Fibroblast of pulmonary artery (primary cell): ENCODE results near the gene CST3.

Source experiments
- DNase-seq: peaks from one replicate; pipeline ENCODE4 v3.0.0-alpha.2; 2010; ENCODE audit warnings: low read depth
- H3K4me3 ChIP-seq: replicated peaks from 2 replicates; pipeline ENCODE4 v1.5.1; 2011; ENCODE audit warnings: low read depth, mild to moderate bottlenecking, control low read depth, low read length, moderate library complexity
- TF ChIP-seq, protein P1 (sequence below): IDR thresholded peaks from 2 replicates; pipeline ENCODE4 v1.5.1; 2011; ENCODE audit warnings: mild to moderate bottlenecking, control low read depth, low read length, inconsistent platforms; ENCODE audit errors: missing control alignments

CST3 gene

DNA sequence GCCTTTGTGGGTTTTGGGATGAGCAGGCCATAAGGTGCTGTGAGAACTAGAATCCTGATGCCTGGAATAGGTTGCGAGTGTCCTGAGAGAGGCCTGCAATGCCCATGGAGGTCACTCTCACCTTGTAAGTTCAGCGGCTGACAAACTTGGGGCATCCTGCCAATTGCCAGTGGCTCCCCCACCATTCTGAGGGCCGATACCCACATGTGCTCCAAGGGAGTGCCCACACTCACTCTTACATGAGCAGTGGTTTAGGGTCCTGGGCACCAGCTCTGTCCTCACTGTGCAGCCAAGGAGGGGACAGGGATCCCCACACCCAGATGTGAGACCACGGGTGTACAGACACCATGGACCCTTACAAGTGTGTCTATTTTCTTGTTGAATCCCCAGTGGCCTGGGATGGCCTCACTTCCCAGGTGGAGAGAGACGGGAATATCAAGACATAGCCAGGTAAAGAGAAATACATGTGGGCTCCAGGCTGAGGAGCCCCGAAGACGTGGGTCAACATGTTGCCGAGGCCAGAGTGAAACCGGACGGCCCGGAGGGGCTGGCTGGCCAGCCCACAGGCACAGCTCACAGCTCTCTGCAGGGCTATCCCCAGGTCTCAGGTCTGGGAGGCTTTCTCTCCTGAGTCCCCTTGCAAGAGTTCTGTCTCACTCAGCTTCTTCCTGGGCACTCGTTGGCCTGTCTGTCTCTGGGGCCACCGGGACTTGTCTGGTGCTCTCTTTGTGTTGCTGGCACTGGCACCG is 30.1 kb downstream of the CST3 start:
- H3K4me3 ChIP-seq, result no peak overlapping the region
- no peak for DNase-seq
- TF ChIP-seq, protein P1, sequence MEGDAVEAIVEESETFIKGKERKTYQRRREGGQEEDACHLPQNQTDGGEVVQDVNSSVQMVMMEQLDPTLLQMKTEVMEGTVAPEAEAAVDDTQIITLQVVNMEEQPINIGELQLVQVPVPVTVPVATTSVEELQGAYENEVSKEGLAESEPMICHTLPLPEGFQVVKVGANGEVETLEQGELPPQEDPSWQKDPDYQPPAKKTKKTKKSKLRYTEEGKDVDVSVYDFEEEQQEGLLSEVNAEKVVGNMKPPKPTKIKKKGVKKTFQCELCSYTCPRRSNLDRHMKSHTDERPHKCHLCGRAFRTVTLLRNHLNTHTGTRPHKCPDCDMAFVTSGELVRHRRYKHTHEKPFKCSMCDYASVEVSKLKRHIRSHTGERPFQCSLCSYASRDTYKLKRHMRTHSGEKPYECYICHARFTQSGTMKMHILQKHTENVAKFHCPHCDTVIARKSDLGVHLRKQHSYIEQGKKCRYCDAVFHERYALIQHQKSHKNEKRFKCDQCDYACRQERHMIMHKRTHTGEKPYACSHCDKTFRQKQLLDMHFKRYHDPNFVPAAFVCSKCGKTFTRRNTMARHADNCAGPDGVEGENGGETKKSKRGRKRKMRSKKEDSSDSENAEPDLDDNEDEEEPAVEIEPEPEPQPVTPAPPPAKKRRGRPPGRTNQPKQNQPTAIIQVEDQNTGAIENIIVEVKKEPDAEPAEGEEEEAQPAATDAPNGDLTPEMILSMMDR, result no peak

DNA sequence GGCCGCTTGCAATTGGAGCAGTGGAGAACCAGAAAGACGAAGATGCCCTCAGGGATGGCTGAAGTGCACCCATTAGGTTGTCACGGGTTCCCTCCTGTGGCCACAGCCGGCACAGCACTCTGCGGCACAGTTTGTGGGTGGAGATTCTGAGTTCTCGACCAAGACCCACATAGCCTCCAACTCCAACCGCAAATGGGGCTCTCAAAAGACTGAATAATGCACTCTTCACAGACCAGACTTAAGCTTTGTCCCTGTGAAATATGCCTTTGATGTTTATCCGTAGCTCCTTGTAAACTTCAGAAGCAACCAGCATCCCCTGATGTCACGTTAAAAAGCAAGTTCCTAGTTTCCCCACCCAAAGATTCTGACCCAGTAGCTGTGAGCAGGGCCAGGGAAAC is 31.1 kb downstream of the CST3 start:
- no peak overlapping the region for H3K4me3 ChIP-seq
- TF ChIP-seq, protein P1, result peak; percentile 98
- peak; percentile 82 for DNase-seq

DNA sequence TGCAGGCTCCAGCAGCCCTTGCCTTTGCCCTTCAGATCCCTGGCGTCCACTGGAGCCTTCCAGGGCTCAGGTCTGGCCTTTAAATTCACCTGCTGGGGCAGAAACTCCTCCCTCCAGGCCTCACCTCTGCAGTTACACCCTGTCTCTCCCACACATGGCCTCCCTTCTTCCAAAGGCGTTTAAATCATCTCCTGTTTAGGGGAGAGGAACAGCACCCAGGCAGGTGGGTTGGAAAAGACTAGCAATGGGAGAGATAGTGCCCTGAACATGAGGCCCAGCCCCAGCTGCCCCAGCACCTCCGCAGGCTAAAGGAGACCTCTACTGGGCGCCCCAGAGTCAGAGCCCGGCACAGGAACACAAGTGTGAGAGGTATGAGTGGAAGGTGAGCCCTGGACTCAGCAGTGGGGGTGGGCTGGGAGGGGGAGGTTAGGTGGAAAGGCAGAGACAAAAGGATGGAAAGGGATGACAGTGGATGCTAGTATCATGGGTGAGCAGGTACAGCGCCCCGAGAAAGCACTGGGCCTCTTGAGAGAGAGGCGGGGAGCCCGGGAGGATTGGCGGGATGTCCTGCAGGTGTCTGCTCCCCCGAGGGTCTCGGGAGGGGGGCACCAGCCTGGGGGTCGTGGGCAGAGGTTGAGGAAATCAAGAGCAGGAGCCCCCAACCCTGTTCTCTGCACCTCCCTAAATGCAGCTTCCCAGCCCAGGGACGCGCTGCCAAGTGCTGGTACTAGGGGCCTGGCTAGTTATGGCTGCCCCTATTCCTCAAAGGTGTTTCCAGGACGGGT is 31.7 kb downstream of the CST3 start, which contains the start of gene CST9:
Gene CST9 (minus strand): TSS at position 51 of the 785 bp plus-strand sequence. CDS start 53 bp downstream, outside the sequence.
- DNase-seq, result no peak
- TF ChIP-seq, protein P1, result no peak
- no peak within 1 kb of the TSS for H3K4me3 ChIP-seq

DNA sequence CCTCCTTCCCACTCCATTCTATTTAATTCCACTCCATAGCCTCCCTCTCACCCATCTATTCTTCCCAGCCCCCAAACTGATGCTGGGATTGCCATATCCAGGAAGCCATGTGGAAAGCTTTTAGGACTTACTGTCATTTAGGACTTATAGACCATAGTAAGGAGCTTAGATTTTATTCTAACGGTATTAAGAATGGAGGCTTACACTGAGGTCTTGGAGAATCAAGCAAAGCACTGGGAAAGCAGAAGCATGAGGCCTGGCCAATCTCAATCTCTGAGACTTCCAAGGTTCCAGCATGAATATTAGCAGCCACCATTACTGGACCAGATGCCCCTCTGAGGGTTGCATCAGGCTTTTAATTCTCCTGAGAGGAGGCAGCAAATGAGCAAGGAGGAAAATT is 33.4 kb downstream of the CST3 start:
- TF ChIP-seq, protein P1, result no peak
- DNase-seq, result no peak
- no peak overlapping the region for H3K4me3 ChIP-seq

DNA sequence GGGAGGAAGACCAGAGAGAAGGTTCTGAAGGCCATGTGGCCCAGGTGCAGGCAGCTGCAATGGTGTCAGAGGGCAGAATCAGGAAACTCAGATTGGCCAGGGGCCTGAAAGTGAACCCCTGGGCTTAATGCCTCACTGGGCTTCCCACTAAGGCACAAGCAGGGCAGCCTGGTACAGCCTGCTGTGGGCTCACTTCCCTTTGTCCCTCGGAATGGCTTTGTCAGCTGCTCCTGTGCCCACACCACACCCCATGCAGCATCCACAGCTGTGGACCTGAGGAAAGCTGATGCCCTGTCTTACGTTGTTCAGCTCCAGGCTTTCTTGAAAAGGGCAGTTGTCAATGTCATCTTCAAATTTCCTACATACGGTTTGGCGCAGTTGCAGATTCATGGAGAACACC is 34.4 kb downstream of the CST3 start:
- H3K4me3 ChIP-seq, result no peak overlapping the region
- DNase-seq, result no peak
- TF ChIP-seq, protein P1, result no peak

DNA sequence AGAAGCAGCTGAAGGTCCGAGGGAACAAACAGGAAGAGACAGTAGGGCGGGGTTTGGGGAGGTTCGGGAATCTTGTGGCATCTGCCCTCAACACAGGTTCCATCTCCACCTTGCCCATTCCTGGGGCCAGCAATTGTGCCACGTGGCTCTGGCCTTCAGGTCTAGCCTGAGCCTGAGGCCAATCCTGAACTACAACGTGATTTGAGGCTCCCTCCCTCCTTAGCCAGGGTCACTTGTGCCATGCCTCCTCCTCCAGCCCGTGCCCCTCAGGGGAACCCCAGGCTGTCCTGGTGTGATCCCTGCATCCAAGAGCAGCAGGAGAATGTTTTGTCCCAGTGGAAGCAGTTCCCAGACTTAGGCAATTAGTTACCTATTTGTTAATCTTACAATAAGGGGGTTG is 35.1 kb downstream of the CST3 start:
- H3K4me3 ChIP-seq, result no peak overlapping the region
- TF ChIP-seq, protein P1, result no peak
- no peak for DNase-seq

DNA sequence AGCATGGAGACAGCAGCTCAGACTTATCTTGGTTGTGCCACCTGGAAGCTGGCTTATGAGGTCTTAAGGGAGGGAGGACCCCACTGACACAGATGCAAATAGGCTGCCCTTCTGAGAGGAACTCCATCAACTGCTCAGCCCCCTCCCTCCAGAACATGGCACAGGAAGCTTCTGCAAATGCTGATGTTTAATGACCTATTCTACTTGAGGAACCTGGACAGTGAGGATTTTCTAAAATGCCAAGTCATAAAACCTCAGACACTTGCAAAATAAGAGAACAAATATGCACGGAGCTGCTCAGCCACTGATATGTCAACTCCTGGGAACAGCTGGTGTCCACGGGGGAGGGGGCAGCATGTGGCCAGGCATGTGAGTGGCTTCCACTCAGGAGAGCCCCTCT is 35.5 kb downstream of the CST3 start:
- no peak for DNase-seq
- H3K4me3 ChIP-seq, result no peak overlapping the region
- TF ChIP-seq, protein P1, result no peak
